Prostate gland (tissue), 2 donors: ENCODE results near the gene FBXL19. TPM values are rescaled to one million over a fixed set of nuclear protein-coding genes. Genes with fewer than 3 reads are reported as not detected.
"Not testable (repeated sequence)": the region's sequence is repeated elsewhere in the genome, so short reads cannot be mapped to it uniquely, and the experiment has no call there.

Experiments used
- DNase-seq: peaks from one replicate; pipeline ENCODE4 v3.0.0-alpha.2; 2019; ENCODE audit warnings: low spot score
- H3K27ac ChIP-seq, 2 donors: fragments of 200-600 bp; sonication (generic); 2 replicates each; pipeline ENCODE4 v1.5.1; 2017 to 2019
- H3K27me3 ChIP-seq: fragments of 200-600 bp; sonication (generic); replicated peaks from 2 replicates; pipeline ENCODE4 v1.5.1; 2019; ENCODE audit not compliant: insufficient read depth
- H3K36me3 ChIP-seq, 2 donors: fragments of 200-600 bp; sonication (generic); 1 replicate in 1 of 2; 2 replicates in 1 of 2; pipeline versions ENCODE4 v1.5.1 to v1.8.1; 2017 to 2019
- H3K4me1 ChIP-seq: fragments of 200-600 bp; sonication (generic); replicated peaks from 2 replicates; pipeline ENCODE4 v1.5.1; 2019
- H3K4me3 ChIP-seq, 2 donors: fragments of 200-600 bp; sonication (generic); 2 replicates each; pipeline ENCODE4 v1.5.1; 2017 to 2019
- H3K9me3 ChIP-seq: fragments of 200-600 bp; sonication (generic); 2 replicates; pipeline ENCODE4 v1.5.1; 2017
- CTCF ChIP-seq, 4 experiments: fragments of 200-600 bp in 2 of 4; fragments of 450-650 bp in 2 of 4; sonication (generic) in 2 of 4; IDR thresholded peaks; 1 replicate in 3 of 4; 2 replicates in 1 of 4; pipeline ENCODE4 v1.5.1; 2016 to 2019; ENCODE audit warnings: antibody characterized with exemption in 4 of 4, mild to moderate bottlenecking in 2 of 4, moderate library complexity in 2 of 4
- POLR2A ChIP-seq: fragments of 450-650 bp; IDR thresholded peaks from one replicate; pipeline ENCODE4 v1.6.1; 2016; ENCODE audit warnings: antibody characterized with exemption, mild to moderate bottlenecking
- POLR2AphosphoS5 ChIP-seq: sonication (generic); formaldehyde crosslinking; IDR thresholded peaks from one replicate; pipeline ENCODE4 v1.6.1; 2017; ENCODE audit warnings: antibody characterized with exemption
- WGBS: methylation state at CpG from one replicate; pipeline ENCODE4 v1.1.5; 2018; 5-methylcytosine and 5-hydroxymethylcytosine counted together
- intact Hi-C: fragments of 100-400 bp; cut with DNase I; formaldehyde crosslinking; loops from one replicate; pipeline ENCODE4 v1.14.2; 2022
- total RNA-seq, 2 donors: library from RNA; depleted of rRNA; stranded (reverse); fragments of >200 nt; gene quantifications; one replicate each; pipeline ENCODE4 v1.1.0, GENCODE V29; 2016

FBXL19 gene
- total RNA-seq, 2 donors from 2014 or later = 23.5 to 125 TPM

GRCh38 chr16:30886145-30886544, 37.2 kb upstream of the FBXL19 start:
- H3K27me3 ChIP-seq = no peaks in the 10 kb centered on the region
- 96% methylated on average over 1 of the region's 1 CpG for WGBS
- H3K4me1 ChIP-seq = no peaks in the 10 kb centered on the region
- no peaks in the 10 kb centered on the region for H3K36me3 ChIP-seq
- TF ChIP-seq POLR2A (no peak), POLR2AphosphoS5 (no peak), CTCF (IDR thresholded peaks at IDR 0.05) (no peak)
- no peak overlapping the region for H3K4me3 ChIP-seq
- no peaks in the 10 kb centered on the region for H3K9me3 ChIP-seq
- intact Hi-C loops = loop anchor here (5.0 kb wide), 1 partner anchor 99 kb away; the partner anchor contains the start of gene ZNF629
- H3K27ac ChIP-seq = no peak overlapping the region
- no peak for DNase-seq

GRCh38 chr16:30887927-30888326, 35.4 kb upstream of the FBXL19 start:
- H3K27me3 ChIP-seq = no peaks in the 10 kb centered on the region
- DNase-seq = no peak
- no peak overlapping the region for H3K27ac ChIP-seq
- no peaks in the 10 kb centered on the region for H3K36me3 ChIP-seq
- WGBS = 76% methylated on average over 9 of the region's 9 CpGs
- no peaks in the 10 kb centered on the region for H3K9me3 ChIP-seq
- no peak overlapping the region for H3K4me3 ChIP-seq
- peaks cover 2% of the 10 kb centered on the region for H3K4me1 ChIP-seq
- intact Hi-C loops = loop anchor here (5.0 kb wide), 1 partner anchor 101 kb away; the partner anchor contains the start of gene ZNF629
- TF ChIP-seq POLR2A (no peak), POLR2AphosphoS5 (no peak), CTCF (IDR thresholded peaks at IDR 0.05) (no peak)

- DNase-seq = no peak
Measured at GRCh38 chr16:30888856-30889499, 34.4 kb upstream of the FBXL19 start.

GRCh38 chr16:30889721-30890120, 33.7 kb upstream of the FBXL19 start:
- no peak for DNase-seq

More at GRCh38 chr16:30888856-30889499, 34.4 kb upstream of the FBXL19 start:
- H3K9me3 ChIP-seq = no peaks in the 10 kb centered on the region
- 83% methylated on average over 8 of the region's 8 CpGs for WGBS
- H3K4me1 ChIP-seq = peaks cover 5% of the 10 kb centered on the region
- H3K27me3 ChIP-seq = no peaks in the 10 kb centered on the region
- no peak overlapping the region for H3K4me3 ChIP-seq
- no peak for TF ChIP-seq CTCF (IDR thresholded peaks at IDR 0.05)
- no peak for TF ChIP-seq POLR2A
- TF ChIP-seq POLR2AphosphoS5 = no peak
- no peaks in the 10 kb centered on the region for H3K36me3 ChIP-seq
- no peak overlapping the region for H3K27ac ChIP-seq
- intact Hi-C loops = loop anchor here (5.0 kb wide), 1 partner anchor 102 kb away; the partner anchor contains the start of gene ZNF629

GRCh38 chr16:30891043-30891823, 32.1 kb upstream of the FBXL19 start:
- intact Hi-C loops, DNase-seq, H3K9me3 ChIP-seq, H3K4me3 ChIP-seq, H3K4me1 ChIP-seq, H3K36me3 ChIP-seq, H3K27ac ChIP-seq, H3K27me3 ChIP-seq: not testable (repeated sequence)
- 89% methylated on average over 15 of the region's 15 CpGs for WGBS

More at GRCh38 chr16:30889721-30890120, 33.7 kb upstream of the FBXL19 start:
- Histone ChIP-seq H3K27me3 (no peaks in the 10 kb centered on the region), H3K9me3 (no peaks in the 10 kb centered on the region), H3K27ac (no peak overlapping the region), H3K4me1 (peaks cover 8% of the 10 kb centered on the region), H3K36me3 (no peaks in the 10 kb centered on the region), H3K4me3 (no peak overlapping the region)
- 78% methylated on average over 5 of the region's 5 CpGs for WGBS
- TF ChIP-seq POLR2AphosphoS5 (no peak), CTCF (IDR thresholded peaks at IDR 0.05) (no peak), POLR2A (no peak)
- intact Hi-C loops = loop anchor here (5.0 kb wide), 1 partner anchor 102 kb away; the partner anchor contains the start of gene ZNF629
